Stimulated activated CD4-positive, alpha-beta T cell treated with anti-CD3 and anti-CD28 coated beads, Interleukin-15, amount 100 ng/mL, for 48 hours (primary cell): ENCODE measurements around the gene TEX38.
A peak's percentile ranks its signal among the peaks of the same experiment; 100 is the strongest.
"Not testable (repeated sequence)": the region's sequence is repeated elsewhere in the genome, so short reads cannot be mapped to it uniquely, and the experiment has no call there.

Experiments used
- DNase-seq, 2 donors: peaks; one replicate each; pipeline ENCODE4 v3.0.0-alpha.2; 2020; ENCODE audit warnings: low read depth in 2 of 2

The TEX38 gene

GRCh38 chr1:46655848-46656247, 15.8 kb upstream of the TEX38 start:
- no peak for DNase-seq

- no peak for DNase-seq
Observed at GRCh38 chr1:46656643-46657042, 15.0 kb upstream of the TEX38 start.

GRCh38 chr1:46657775-46658174, 13.9 kb upstream of the TEX38 start:
- DNase-seq: no peak

GRCh38 chr1:46659307-46659870, 12.3 kb upstream of the TEX38 start:
- DNase-seq: no peak

- DNase-seq: not testable (repeated sequence)
Observed at GRCh38 chr1:46660116-46660515, 11.5 kb upstream of the TEX38 start.

- DNase-seq: not testable (repeated sequence)
Observed at GRCh38 chr1:46662919-46663318, 8.7 kb upstream of the TEX38 start.

GRCh38 chr1:46665983-46666382, 5.7 kb upstream of the TEX38 start:
- no peak for DNase-seq

GRCh38 chr1:46667782-46668760, 3.6 kb upstream of the TEX38 start, which contains the start of gene ATPAF1:
ATPAF1 (minus strand) TSS chr1:46668364; CDS start chr1:46668322, 42 bp downstream.
- DNase-seq: peak; percentile 46 to 52

GRCh38 chr1:46670134-46670533, 1.5 kb upstream of the TEX38 start:
- DNase-seq: no peak

- no peak for DNase-seq
Observed at GRCh38 chr1:46672696-46673095, 1.0 kb downstream of the TEX38 start.

GRCh38 chr1:46673749-46674182, 2.1 kb downstream of the TEX38 start:
- DNase-seq: peak in 1 of 2 donors; percentile 11

- no peak for DNase-seq
Observed at GRCh38 chr1:46675549-46676314, 4.1 kb downstream of the TEX38 start.

- DNase-seq: no peak
Observed at GRCh38 chr1:46676531-46676930, 4.9 kb downstream of the TEX38 start.

- DNase-seq: no peak
Observed at GRCh38 chr1:46677339-46677738, 5.7 kb downstream of the TEX38 start.

- DNase-seq: no peak
Observed at GRCh38 chr1:46679789-46680573, 8.3 kb downstream of the TEX38 start.

GRCh38 chr1:46681333-46682034, 9.8 kb downstream of the TEX38 start:
- DNase-seq: no peak

- DNase-seq: no peak
Observed at GRCh38 chr1:46682064-46682463, 10.4 kb downstream of the TEX38 start.

- DNase-seq: no peak
Observed at GRCh38 chr1:46684670-46685069, 13.0 kb downstream of the TEX38 start.

GRCh38 chr1:46686255-46686654, 14.6 kb downstream of the TEX38 start:
- no peak for DNase-seq

GRCh38 chr1:46687093-46687659, 15.5 kb downstream of the TEX38 start:
- DNase-seq: no peak
